Keratinocyte (primary cell): ENCODE measurements around the gene DAPK2.

Source experiments
- EZH2 ChIP-seq: IDR thresholded peaks from one replicate; pipeline ENCODE4 v1.6.1; 2012; ENCODE audit warnings: inconsistent platforms, mild to moderate bottlenecking, low read length, moderate library complexity
- TF ChIP-seq, protein P1 (sequence below), 3 experiments: IDR thresholded peaks in 1 of 3; conservative IDR thresholded peaks in 1 of 3; optimal IDR thresholded peaks in 1 of 3; 2 replicates in 2 of 3; 3 replicates in 1 of 3; pipeline versions ENCODE3 to v1.5.1; 2011; ENCODE audit warnings: low read length in 3 of 3, mild to moderate bottlenecking in 3 of 3, moderate library complexity in 2 of 3, control low read depth in 1 of 3, inconsistent platforms in 1 of 3; ENCODE audit not compliant: insufficient read depth in 2 of 3; ENCODE audit errors: extremely low read depth in 1 of 3

DNA sequence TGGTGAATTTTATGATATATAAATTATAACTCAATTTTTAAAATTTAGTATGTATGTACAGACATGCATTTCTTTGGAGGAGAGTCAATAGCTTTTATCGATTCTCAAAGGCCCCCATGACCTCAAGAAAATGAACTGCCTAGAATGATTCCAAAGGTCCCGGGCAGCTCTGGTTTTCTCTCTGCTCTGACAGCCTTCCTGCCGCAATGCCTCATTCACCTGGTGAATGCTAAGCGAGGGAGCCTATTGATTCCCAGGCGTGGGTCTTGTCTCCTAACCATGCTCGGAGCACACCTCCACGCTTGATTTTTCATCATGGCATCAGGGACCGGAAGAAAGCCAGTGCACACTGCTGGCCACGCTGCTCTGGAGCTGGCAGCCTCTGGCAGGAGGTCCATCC is 132.9 kb downstream of the DAPK2 start:
- TF ChIP-seq, protein P1, sequence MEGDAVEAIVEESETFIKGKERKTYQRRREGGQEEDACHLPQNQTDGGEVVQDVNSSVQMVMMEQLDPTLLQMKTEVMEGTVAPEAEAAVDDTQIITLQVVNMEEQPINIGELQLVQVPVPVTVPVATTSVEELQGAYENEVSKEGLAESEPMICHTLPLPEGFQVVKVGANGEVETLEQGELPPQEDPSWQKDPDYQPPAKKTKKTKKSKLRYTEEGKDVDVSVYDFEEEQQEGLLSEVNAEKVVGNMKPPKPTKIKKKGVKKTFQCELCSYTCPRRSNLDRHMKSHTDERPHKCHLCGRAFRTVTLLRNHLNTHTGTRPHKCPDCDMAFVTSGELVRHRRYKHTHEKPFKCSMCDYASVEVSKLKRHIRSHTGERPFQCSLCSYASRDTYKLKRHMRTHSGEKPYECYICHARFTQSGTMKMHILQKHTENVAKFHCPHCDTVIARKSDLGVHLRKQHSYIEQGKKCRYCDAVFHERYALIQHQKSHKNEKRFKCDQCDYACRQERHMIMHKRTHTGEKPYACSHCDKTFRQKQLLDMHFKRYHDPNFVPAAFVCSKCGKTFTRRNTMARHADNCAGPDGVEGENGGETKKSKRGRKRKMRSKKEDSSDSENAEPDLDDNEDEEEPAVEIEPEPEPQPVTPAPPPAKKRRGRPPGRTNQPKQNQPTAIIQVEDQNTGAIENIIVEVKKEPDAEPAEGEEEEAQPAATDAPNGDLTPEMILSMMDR (optimal IDR thresholded peaks at IDR 0.05 in 1 of 3, IDR thresholded peaks at IDR 0.05 in 1 of 3, conservative IDR thresholded peaks at IDR 0.05 in 1 of 3; ENCODE audit: extremely low read depth in 1 of 3, insufficient read depth in 2 of 3, low read length in 3 of 3): no peak
- no peak for TF ChIP-seq EZH2
